ENCODE data around the gene COQ8B. TPM values are rescaled to one million over a fixed set of nuclear protein-coding genes. Genes with fewer than 3 reads are reported as not detected.

The COQ8B gene
- polyA plus RNA-seq, 1 experiment = 35.3 TPM

DNA sequence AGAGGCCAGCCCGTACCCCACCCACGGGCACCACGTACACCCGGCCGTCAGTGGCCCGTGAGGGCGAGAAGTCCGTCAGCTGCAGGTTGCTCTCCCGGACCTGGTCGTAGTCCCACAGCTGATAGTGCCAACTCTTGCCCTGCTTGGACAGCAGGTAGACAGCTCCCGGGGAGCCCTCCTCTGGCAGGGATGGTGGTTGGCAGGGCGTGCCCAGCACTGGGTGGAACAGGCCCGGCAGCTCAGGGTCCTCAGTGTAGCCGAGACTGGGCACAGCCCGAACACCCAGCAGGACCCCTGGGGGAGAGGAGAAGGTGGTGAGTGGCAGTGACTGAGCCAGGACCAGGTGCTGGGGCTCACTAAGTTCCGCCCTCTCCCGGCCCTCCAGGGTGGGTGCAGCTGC lies 25.8 kb upstream of the COQ8B start:
- Histone ChIP-seq H3K36me3 (ENCODE audit: control insufficient read depth, insufficient read depth, low read length) (peaks cover 11% of the 10 kb centered on the region), H3K4me3 (ENCODE audit: low read depth, low read length) (no peak overlapping the region), H3K27me3 (ENCODE audit: control insufficient read depth, insufficient read depth, low read length) (no peaks in the 10 kb centered on the region)
- TF ChIP-seq, protein P1, sequence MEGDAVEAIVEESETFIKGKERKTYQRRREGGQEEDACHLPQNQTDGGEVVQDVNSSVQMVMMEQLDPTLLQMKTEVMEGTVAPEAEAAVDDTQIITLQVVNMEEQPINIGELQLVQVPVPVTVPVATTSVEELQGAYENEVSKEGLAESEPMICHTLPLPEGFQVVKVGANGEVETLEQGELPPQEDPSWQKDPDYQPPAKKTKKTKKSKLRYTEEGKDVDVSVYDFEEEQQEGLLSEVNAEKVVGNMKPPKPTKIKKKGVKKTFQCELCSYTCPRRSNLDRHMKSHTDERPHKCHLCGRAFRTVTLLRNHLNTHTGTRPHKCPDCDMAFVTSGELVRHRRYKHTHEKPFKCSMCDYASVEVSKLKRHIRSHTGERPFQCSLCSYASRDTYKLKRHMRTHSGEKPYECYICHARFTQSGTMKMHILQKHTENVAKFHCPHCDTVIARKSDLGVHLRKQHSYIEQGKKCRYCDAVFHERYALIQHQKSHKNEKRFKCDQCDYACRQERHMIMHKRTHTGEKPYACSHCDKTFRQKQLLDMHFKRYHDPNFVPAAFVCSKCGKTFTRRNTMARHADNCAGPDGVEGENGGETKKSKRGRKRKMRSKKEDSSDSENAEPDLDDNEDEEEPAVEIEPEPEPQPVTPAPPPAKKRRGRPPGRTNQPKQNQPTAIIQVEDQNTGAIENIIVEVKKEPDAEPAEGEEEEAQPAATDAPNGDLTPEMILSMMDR (IDR thresholded peaks at IDR 0.05; ENCODE audit: insufficient read depth, low read depth, low read length) = no peak
- DNase-seq (ENCODE audit: low read depth) = no peak
- POLR2A ChIA-PET = no interaction called here
- CTCF ChIA-PET = interaction anchor here (2.2 kb wide), 1 partner anchor 12 kb away, joined by 4 read pairs; no protein-coding TSS in a partner anchor

DNA sequence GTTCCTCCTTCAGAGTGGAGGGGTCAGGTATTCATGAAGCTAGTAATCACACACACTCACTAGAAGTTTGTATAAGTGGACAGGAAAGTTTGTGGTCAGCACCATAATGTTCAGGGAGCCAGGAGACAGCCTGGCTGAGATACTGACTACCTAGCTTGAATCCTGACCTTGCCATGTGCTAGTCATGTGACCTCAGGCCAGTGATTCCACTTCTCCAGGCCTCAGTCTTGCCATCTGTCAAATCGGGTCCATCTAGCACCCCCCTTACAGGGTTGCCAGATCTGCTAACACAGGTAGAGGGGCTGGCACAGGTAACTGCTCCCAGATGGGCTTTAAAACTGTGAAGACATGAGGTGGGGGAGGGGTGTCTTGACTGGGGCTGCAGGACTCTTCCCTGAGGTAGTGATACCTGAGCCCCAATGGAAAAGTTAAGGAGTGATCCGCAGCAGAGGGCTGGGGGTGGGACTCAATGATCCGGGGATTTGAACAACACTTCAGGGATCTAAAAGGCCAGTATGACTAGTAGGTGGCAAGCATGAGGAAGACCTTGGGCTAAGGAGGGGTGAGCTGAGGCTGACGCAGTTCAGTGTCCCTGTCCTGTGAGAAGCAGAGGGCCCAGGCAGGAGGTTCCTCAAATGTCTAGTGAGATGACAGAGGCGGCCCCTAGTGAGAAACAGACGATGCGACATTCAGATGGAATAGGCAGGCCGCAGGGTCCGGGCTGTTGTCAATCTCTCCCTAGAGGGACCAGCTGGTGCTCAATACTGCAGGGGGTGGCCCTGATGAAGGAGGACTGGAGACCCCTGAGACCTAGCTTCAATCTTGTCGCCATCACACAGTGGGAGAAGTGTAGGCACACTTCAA lies 25.1 kb upstream of the COQ8B start:
- POLR2A ChIA-PET = no interaction called here
- TF ChIP-seq, protein P1 (IDR thresholded peaks at IDR 0.05; ENCODE audit: insufficient read depth, low read depth, low read length) = no peak
- Histone ChIP-seq H3K36me3 (ENCODE audit: control insufficient read depth, insufficient read depth, low read length) (peaks cover 19% of the 10 kb centered on the region), H3K4me3 (ENCODE audit: low read depth, low read length) (no peak overlapping the region), H3K27me3 (ENCODE audit: control insufficient read depth, insufficient read depth, low read length) (no peaks in the 10 kb centered on the region)
- CTCF ChIA-PET = interaction anchor here (2.2 kb wide), 1 partner anchor 11 kb away, joined by 4 read pairs; no protein-coding TSS in a partner anchor
- DNase-seq (ENCODE audit: low read depth) = no peak

DNA sequence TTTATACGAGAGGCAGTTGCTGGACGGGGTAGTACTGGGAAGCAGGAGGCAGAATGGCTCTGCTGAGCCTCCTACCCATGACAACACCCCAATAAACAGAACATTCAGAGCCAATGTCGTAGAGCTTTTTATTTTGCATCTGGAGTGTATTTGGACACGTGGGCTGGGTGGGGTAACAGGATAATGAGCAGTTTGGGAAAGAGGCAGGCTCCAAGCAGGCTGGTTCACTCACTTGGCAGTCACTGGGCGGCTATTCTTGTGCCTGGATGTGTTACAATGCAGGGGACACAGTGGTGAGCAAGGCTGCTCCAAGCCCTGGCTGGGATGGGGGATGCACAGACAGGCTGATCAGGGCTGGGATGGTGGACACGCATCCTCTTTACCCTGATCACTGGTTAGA lies 24.1 kb upstream of the COQ8B start:
- Histone ChIP-seq H3K4me3 (ENCODE audit: low read depth, low read length) (no peak overlapping the region), H3K36me3 (ENCODE audit: control insufficient read depth, insufficient read depth, low read length) (peaks cover 22% of the 10 kb centered on the region), H3K27me3 (ENCODE audit: control insufficient read depth, insufficient read depth, low read length) (no peaks in the 10 kb centered on the region)
- POLR2A ChIA-PET = interaction anchor here (0.5 kb wide), 1 partner anchor 16 kb away, joined by 3 read pairs; no protein-coding TSS in a partner anchor
- DNase-seq (ENCODE audit: low read depth) = peak; percentile 65
- CTCF ChIA-PET = no interaction called here
- TF ChIP-seq, protein P1 (IDR thresholded peaks at IDR 0.05; ENCODE audit: insufficient read depth, low read depth, low read length) = no peak

DNA sequence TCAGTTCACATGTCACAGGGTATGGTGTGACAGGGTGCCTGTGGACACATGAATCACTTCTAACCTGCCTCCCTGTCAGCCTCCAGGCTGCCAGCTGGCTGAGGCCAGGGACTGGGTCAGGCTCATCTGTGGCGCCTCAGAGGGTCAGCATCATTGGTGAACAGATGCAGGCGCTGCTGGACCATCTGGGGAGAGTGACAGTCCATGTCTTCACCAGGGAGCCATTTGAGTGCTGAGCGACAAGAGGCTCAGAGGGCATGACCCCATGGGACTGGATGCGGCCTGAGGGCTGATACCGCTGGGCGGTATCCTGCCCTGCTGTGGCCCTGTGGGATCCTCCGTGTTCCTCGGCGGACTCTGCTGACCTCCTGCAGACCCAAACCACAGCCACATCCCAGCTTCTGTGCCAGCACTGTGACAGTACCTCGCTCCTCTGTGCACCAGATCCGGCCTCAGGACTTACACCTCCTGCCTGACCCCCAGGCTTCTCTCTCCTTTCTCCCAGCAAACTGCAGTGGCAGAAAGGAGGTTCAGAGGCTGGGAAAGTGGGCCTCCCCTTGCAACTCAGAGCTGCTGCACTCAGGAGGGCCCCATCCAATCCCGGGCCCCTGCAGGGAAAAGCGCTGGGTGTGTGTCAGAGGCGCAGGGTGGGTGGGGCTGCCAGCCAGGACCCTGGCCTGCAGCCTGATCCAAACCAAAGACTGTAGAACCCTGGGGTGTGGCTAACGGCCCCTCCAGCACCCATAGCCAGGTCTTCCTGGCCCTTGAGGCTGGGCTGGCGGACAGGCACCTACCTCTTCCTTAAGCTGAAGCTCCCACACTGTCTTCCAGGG lies 23.4 kb upstream of the COQ8B start:
- Histone ChIP-seq H3K36me3 (ENCODE audit: control insufficient read depth, insufficient read depth, low read length) (peaks cover 26% of the 10 kb centered on the region), H3K4me3 (ENCODE audit: low read depth, low read length) (no peak overlapping the region), H3K27me3 (ENCODE audit: control insufficient read depth, insufficient read depth, low read length) (no peaks in the 10 kb centered on the region)
- TF ChIP-seq, protein P1 (IDR thresholded peaks at IDR 0.05; ENCODE audit: insufficient read depth, low read depth, low read length) = no peak
- CTCF ChIA-PET = interaction anchor here (0.6 to 1.2 kb wide), 2 partner anchors 67 to 571 kb away, joined by 3 read pairs; no protein-coding TSS in a partner anchor
- POLR2A ChIA-PET = interaction anchor here (0.5 kb wide), 1 partner anchor 16 kb away, joined by 3 read pairs; no protein-coding TSS in a partner anchor
- no peak for DNase-seq (ENCODE audit: low read depth)

Measured in BJ (cell line).